OCI-LY7 (cell line): Measurements from ENCODE around the gene GSE1.

Experiments used
- EZH2phosphoT487 ChIP-seq: fragments of 200-600 bp; sonication (generic); IDR thresholded peaks from 2 replicates; pipeline ENCODE4 v1.6.1; 2018; ENCODE audit warnings: low read depth, borderline replicate concordance, mild to moderate bottlenecking, mixed run types, antibody characterized with exemption, low read length, moderate library complexity, mixed read lengths
- TF ChIP-seq, protein P1 (sequence below): fragments of 200-600 bp; sonication (generic); conservative IDR thresholded peaks from 2 replicates; pipeline ENCODE4 v1.5.1; 2014; ENCODE audit warnings: mild to moderate bottlenecking, antibody characterized with exemption, low read length, moderate library complexity, mixed read lengths

DNA sequence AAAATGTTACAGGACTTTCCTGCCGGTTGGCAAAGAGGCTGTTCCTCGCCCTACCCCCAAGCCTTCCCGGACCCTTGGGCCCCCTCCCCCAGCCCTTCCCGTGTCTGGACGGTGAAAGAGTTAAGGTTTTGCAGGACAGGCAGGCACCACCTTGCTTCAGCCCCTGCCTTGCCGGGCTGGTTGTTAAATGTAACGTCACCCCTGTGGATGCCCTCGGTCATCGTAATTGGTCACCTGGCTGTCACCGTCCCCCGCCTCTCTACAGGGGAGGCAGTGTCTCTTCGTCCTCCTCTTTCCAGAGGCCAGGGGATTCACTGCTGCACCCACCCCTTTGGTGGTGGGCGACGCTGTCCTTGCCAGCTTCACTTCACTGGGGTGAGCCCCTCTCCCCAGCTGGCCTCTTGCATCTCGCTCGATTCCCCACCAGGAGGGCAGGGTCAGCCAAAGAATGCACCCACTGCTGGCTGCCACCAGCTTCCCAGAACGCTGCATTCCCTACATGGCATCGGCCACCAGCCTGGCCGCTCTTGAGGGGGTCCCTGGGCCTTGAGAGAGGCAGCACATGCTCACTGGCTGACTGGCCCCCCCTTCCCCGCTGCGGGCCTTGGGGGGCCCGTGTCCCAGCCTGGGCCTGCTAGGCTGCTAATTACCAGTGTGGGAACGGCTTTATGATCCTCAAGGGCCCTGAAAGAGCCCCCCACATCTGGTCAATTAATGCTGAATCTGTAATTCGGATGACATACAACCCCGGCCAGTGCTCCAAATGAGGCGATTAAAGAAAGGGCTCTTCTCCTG is 25.2 kb upstream of the GSE1 start:
- TF ChIP-seq EZH2phosphoT487: no peak
- TF ChIP-seq, protein P1, sequence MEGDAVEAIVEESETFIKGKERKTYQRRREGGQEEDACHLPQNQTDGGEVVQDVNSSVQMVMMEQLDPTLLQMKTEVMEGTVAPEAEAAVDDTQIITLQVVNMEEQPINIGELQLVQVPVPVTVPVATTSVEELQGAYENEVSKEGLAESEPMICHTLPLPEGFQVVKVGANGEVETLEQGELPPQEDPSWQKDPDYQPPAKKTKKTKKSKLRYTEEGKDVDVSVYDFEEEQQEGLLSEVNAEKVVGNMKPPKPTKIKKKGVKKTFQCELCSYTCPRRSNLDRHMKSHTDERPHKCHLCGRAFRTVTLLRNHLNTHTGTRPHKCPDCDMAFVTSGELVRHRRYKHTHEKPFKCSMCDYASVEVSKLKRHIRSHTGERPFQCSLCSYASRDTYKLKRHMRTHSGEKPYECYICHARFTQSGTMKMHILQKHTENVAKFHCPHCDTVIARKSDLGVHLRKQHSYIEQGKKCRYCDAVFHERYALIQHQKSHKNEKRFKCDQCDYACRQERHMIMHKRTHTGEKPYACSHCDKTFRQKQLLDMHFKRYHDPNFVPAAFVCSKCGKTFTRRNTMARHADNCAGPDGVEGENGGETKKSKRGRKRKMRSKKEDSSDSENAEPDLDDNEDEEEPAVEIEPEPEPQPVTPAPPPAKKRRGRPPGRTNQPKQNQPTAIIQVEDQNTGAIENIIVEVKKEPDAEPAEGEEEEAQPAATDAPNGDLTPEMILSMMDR: no peak
